NB4 (cell line): ENCODE results near the gene NCK2.

ENCODE experiments used
- CTCF ChIP-seq: IDR thresholded peaks from one replicate; pipeline ENCODE4 v1.5.1; 2012; ENCODE audit warnings: low read depth, low read length
- MAX ChIP-seq: IDR thresholded peaks from 2 replicates; pipeline ENCODE4 v1.6.1; 2011; ENCODE audit warnings: low read depth, low read length
- MYC ChIP-seq: IDR thresholded peaks from 2 replicates; pipeline ENCODE4 v1.6.1; 2011; ENCODE audit warnings: low read depth, low read length
- POLR2A ChIP-seq: IDR thresholded peaks from 2 replicates; pipeline ENCODE4 v1.6.1; 2011; ENCODE audit warnings: mild to moderate bottlenecking; ENCODE audit not compliant: insufficient read length; ENCODE audit errors: extremely low read depth

GRCh38 chr2:105730170-105730569, 14.5 kb upstream of the NCK2 start:
- TF ChIP-seq CTCF (no peak), POLR2A (no peak), MAX (no peak), MYC (no peak)
